Lung (tissue), 12 donors: Measurements from ENCODE around the gene EFL1. TPM values are rescaled to one million over a fixed set of nuclear protein-coding genes. Genes with fewer than 3 reads are reported as not detected.

ENCODE experiments used
- ATAC-seq: fragments of 200-7000 bp; cut with Tn5 transposase; one replicate; pipeline ENCODE4 v1.9.1; 2020; ENCODE audit warnings: moderate number of reproducible peaks; ENCODE audit not compliant: insufficient read depth, low FRiP score
- DNase-seq, 3 donors: peaks; one replicate each; pipeline ENCODE4 v3.0.0-alpha.2; 2013 to 2017
- H3K27ac ChIP-seq, 2 donors: one replicate each; pipeline ENCODE4 v1.5.1; 2013; ENCODE audit warnings: mild to moderate bottlenecking in 2 of 2, moderate library complexity in 2 of 2, control low read depth in 1 of 2, inconsistent platforms in 1 of 2, low read depth in 1 of 2, low read length in 1 of 2
- H3K27me3 ChIP-seq, 3 donors: one replicate each; pipeline ENCODE4 v1.5.1; 2013; ENCODE audit warnings: low read length in 2 of 3; ENCODE audit not compliant: control insufficient read depth in 3 of 3, insufficient read depth in 3 of 3
- H3K36me3 ChIP-seq, 4 donors: one replicate each; pipeline ENCODE4 v1.5.1; 2013; ENCODE audit warnings: low read length in 4 of 4, mild to moderate bottlenecking in 1 of 4, moderate library complexity in 1 of 4; ENCODE audit not compliant: control insufficient read depth in 4 of 4, insufficient read depth in 4 of 4
- H3K4me1 ChIP-seq, 5 donors: one replicate each; pipeline ENCODE4 v1.5.1; 2013; ENCODE audit warnings: low read length in 5 of 5, mild to moderate bottlenecking in 2 of 5, moderate library complexity in 1 of 5; ENCODE audit not compliant: control insufficient read depth in 5 of 5, insufficient read depth in 5 of 5
- H3K4me3 ChIP-seq: one replicate; pipeline ENCODE4 v1.5.1; 2013; ENCODE audit warnings: mild to moderate bottlenecking, control low read depth, moderate library complexity
- H3K9ac ChIP-seq, 2 donors: one replicate each; pipeline ENCODE4 v1.5.1; 2013; ENCODE audit warnings: low read length in 2 of 2, control low read depth in 1 of 2; ENCODE audit not compliant: insufficient read depth in 1 of 2
- H3K9me3 ChIP-seq, 4 donors: one replicate each; pipeline ENCODE4 v1.5.1; 2013; ENCODE audit warnings: low read length in 3 of 4, mild to moderate bottlenecking in 1 of 4, moderate library complexity in 1 of 4; ENCODE audit not compliant: control insufficient read depth in 4 of 4, insufficient read depth in 3 of 4
- CTCF ChIP-seq: IDR thresholded peaks from 2 replicates; pipeline ENCODE4 v1.5.1; 2012; ENCODE audit warnings: mild to moderate bottlenecking; ENCODE audit errors: control extremely low read depth, extremely low read depth
- WGBS, 2 donors: extraction: QIAGEN DNeasy Blood & Tissue Kit; methylation state at CpG; one replicate each; pipeline ENCODE4 v1.1.7; 2013; 5-methylcytosine and 5-hydroxymethylcytosine counted together
- polyA plus RNA-seq, 2 donors: library from polyadenylated mRNA; stranded (reverse); fragments of 200-250 nt; gene quantifications; one replicate each; pipeline ENCODE4 v1.2.1, GENCODE V29; 2013
- total RNA-seq, 2 donors: library from RNA; depleted of rRNA in 1 of 2; stranded (reverse); fragments of >200 nt in 1 of 2; gene quantifications; one replicate each; pipeline ENCODE4 v1.2.1, GENCODE V29; 2014 to 2021
- donor health status: control.
- donor health status: control.
- donor health status: Bipolar disorder and iron deficiency.
- donor health status: healthy.
- donor health status: DM: yes; HTN: yes; CAD: no.

Gene EFL1
- total and polyA plus RNA-seq, 4 donors, result 4.1 to 22.9 (median 11.5) TPM

GRCh38 chr15:82172506-82172905 is 90.0 kb downstream of the EFL1 start:
- H3K4me1 ChIP-seq, result peaks cover 0 to 6% (median 0%) of the 10 kb centered on the region in 5 donors
- ATAC-seq (no peak), DNase-seq (no peak)
- H3K27ac ChIP-seq, result no peak overlapping the region
- H3K9me3 ChIP-seq, result no peaks in the 10 kb centered on the region
- no peak overlapping the region for H3K9ac ChIP-seq
- no peak overlapping the region for H3K4me3 ChIP-seq
- TF ChIP-seq CTCF, result no peak
- no peaks in the 10 kb centered on the region for H3K27me3 ChIP-seq
- WGBS, 2 donors, result 93 to 94% methylated on average over 4 of the region's 4 CpGs
- no peaks in the 10 kb centered on the region for H3K36me3 ChIP-seq

GRCh38 chr15:82168757-82169156 is 93.8 kb downstream of the EFL1 start:
- Histone ChIP-seq H3K36me3 (peaks cover 0 to 1% (median 0%) of the 10 kb centered on the region in 4 donors), H3K9ac (no peak overlapping the region), H3K9me3 (no peaks in the 10 kb centered on the region), H3K4me3 (no peak overlapping the region), H3K27me3 (no peaks in the 10 kb centered on the region), H3K27ac (no peak overlapping the region), H3K4me1 (peaks cover 0 to 4% (median 0%) of the 10 kb centered on the region in 5 donors)
- DNase-seq (no peak), ATAC-seq (no peak)
- WGBS, 2 donors, result 98 to 100% methylated on average over 2 of the region's 2 CpGs
- no peak for TF ChIP-seq CTCF

DNA sequence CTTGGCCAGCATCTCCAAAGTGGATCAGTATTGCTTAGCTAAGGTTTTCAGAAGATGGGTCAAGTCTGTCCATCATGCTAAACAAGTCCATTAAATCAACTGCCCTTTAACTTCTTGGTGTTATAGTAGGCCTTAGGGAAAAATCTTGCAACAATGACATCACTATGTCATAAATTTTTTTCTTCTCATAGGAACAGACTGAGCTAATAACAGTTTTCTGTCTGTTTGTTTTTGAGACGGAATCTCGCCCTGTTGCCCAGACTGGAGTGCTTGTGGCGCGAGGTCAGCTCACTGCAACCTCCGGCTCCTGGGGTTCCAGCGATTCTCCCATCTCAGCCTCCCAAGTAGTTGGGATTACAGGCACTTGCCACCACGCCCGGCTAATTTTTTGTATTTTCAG is 94.2 kb downstream of the EFL1 start:
- TF ChIP-seq CTCF, result no peak
- peaks cover 0 to 5% (median under 1%) of the 10 kb centered on the region in 4 donors for H3K36me3 ChIP-seq
- ATAC-seq, result no peak
- H3K9me3 ChIP-seq, result no peaks in the 10 kb centered on the region
- H3K9ac ChIP-seq, result no peak overlapping the region
- DNase-seq, result peak in 1 of 3 donors; percentile 22
- peaks cover 0 to 4% (median 0%) of the 10 kb centered on the region in 5 donors for H3K4me1 ChIP-seq
- H3K4me3 ChIP-seq, result no peak overlapping the region
- WGBS, 2 donors, result 89 to 95% methylated on average over 8 of the region's 8 CpGs
- H3K27ac ChIP-seq, result no peak overlapping the region
- no peaks in the 10 kb centered on the region for H3K27me3 ChIP-seq

DNA sequence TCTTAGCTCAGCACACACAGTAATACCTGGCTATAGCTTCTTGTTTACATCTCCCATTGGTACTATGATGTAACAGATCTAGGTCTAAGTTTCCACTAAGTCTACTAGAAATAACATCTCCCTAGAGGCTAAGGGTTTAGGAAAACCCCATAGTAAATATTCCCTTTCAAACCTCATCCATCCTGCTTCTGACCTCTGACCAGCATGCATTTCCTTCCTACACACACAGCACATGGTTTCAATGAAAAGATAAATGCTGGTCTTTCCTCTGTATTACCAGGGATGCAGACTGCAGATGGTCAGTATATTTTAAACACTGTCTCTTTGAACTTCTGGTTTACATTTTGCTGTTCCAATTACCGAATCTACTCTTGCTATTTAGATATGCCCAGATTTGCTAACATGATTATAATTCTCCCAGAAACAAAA is 96.6 kb downstream of the EFL1 start:
- ATAC-seq (no peak), DNase-seq (peak in 2 of 3 donors; percentile 13 to 26)
- Histone ChIP-seq H3K36me3 (peaks cover 0 to 12% (median 5%) of the 10 kb centered on the region in 4 donors), H3K9ac (no peak overlapping the region), H3K27ac (no peak overlapping the region), H3K27me3 (no peaks in the 10 kb centered on the region), H3K9me3 (no peaks in the 10 kb centered on the region), H3K4me3 (no peak overlapping the region), H3K4me1 (peaks cover 0 to under 1% (median 0%) of the 10 kb centered on the region in 5 donors)
- TF ChIP-seq CTCF, result no peak
- WGBS, 2 donors, result 62 to 66% methylated on average over 1 of the region's 1 CpG
